GM21367 (cell line): ENCODE data around the gene TMEM26.
"Not testable (repeated sequence)": the region's sequence is repeated elsewhere in the genome, so short reads cannot be mapped to it uniquely, and the experiment has no call there.

Experiments used
- ATAC-seq: cut with Tn5 transposase; IDR thresholded peaks from one replicate; pipeline ENCODE4 v1.9.1; 2021; ENCODE audit not compliant: unreplicated experiment

Gene TMEM26

GRCh38 chr10:61406242-61406641 lies 46.9 kb downstream of the TMEM26 start:
- ATAC-seq: no peak

DNA sequence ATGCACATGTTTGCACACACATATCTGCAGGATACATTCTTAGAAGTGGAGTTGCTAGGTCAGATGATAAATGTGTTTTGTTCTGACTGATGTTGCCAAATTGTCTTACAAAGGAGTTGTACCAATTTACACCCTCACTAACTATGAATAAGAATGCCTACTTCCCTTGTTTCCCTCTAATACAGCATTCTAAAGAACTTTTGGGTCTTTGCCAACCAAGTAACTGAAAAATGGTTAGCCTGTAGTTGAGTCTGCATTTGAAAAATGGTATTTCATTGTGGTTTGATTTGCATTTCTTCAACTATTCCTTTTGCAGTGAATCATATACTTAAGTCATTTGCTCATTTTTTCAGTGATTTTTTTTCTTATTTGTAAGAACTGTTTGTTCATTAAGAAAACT lies 48.4 kb downstream of the TMEM26 start:
- no peak for ATAC-seq

GRCh38 chr10:61400524-61400923 lies 52.7 kb downstream of the TMEM26 start:
- no peak for ATAC-seq

DNA sequence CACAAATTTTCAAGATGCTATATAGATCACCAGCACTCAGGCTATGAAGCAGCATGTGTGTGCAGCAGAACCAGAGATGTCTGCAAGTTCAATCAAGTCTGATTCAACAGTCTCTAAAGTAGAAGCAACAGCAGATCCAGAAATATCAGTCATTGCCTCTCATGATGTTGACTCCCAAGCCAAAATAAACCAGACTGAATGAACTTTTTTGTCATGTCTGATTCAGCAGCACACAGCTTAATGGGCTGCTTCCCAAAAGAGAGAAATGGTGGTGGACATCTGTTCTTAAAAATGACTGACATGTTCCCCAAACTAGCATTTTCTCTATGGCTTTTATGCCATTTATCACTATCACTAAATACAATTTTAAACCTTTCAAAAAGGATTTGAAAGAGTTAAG lies 53.8 kb downstream of the TMEM26 start:
- no peak for ATAC-seq

DNA sequence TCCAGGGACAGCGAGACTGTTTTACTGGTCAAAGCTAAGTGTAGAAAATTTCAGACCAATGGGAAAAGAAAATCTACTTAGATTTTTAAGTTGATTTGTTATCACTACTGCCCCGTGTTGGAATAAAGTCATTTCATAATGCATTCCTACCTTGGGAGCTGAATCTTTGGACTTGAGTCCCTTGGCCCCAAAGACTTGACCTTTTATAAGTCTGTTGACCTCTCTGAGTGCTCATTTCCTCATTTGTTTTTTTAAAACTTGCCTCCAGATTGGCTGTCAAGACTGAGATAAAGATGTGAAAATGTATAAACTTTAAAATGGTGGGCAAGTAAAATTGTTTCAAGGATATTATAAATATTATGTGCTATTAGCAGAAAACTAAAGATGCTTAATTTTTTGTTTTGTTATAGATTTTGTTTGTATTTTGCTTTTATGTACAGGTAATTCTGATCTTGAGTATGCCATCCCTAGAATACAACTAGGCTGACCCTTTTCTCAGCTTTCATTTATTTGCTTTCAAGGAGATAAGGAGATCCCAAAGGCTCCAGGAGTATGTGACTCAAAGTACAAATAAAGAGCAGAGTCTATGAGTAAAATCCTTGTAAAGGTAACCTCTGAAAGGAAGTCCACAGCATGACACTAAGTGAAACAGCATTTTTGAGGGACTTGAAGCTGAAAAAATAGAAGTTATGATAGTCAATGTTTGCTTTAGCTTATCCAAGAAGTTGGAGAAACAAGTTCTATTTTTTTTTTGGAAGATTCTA lies 54.6 kb downstream of the TMEM26 start:
- ATAC-seq: no peak

DNA sequence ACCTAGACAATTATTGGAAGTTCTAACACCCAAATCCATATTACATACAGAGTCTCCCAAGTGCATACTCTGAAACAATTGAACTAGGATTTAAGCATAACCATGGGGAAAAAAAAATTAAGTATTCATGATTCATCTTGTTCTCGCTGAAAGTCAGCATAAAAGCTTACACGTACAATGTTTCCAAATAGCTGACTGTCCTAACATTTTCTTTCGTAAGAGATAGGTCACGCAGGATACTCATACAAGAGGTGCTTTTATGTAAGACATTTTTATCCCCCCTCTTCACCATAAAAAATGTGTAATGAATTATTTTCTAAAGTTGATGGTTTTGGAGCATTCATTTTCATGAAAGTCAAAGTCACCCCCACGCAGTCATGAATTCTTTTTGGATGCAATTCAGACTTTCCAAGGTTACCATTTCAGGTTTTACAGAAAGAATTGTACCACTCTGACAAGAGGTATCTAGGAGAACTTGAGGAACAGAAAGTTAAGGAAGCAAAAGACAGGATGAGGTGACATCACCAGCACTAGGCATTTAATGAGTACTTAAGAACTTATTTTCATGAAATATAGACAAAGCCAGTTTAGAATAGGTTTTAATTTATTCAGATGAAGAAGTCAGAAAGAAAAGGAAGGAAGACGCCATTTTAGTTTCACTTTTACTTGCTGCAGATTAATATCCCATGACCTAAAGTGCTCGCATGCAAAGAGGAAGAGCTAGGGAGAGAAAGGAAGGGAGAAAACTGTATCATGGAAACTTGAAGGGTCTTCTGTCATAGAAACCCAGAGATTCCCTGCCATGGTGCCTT lies 55.8 kb downstream of the TMEM26 start:
- peak; percentile 54 for ATAC-seq

- ATAC-seq: peak; percentile 20
Measured at GRCh38 chr10:61391281-61391680, 61.9 kb downstream of the TMEM26 start.

- ATAC-seq: peak; percentile 90
Measured at GRCh38 chr10:61390851-61391250, 62.3 kb downstream of the TMEM26 start.

DNA sequence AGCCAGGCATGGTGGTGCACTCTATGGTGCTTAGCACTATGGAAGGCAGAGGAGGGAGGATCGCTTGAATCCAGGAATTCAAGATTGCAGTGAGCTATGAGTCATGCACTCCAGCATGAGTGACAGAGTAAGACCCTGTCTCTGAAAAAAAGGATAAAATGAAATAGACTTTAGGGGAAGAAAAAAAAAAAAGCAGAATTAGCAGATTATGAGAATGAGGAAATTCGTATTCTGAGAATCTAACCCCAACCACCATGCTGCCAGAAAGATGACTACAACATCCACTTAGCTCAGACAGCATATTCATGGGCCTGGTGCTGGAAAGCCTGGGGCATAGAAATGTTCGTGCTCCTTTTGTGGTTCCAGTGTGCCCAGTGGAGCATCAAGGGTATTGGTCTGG lies 63.3 kb downstream of the TMEM26 start:
- no peak for ATAC-seq

GRCh38 chr10:61388986-61389385 lies 64.2 kb downstream of the TMEM26 start:
- ATAC-seq: not testable (repeated sequence)

DNA sequence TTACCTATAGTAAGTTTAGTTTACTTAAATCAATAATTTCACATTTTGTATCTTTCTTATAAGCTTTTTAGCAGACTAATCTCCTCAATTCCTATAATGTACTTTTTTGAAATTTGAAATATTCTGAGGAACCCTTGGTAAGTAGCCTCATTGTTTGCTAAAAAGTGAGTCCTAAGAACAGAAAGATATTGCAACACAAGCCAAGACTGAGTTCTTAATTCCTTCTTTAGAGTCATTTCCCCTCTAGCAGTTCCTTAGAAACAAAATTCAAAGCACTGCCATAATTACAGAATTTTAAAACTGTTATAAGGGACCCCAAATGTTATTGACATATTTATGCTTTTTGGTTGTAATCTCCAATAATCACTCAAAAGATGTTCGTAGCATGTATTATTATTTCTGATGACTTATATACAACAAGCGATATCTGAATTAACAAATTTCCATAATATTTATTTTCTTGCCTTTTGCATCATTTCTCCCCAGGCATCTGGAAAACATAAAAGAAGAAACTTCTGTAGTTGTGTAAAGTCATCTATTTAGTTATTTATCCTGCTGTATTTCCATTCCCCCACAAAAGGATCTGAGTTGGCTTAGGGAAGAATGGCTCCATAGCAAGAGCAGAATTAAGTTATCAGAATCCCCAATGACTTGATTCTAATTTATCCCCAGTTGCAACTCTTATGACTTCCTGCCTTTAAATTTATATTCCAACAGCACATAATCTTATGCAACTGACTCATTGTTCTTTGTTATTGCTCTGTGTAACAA lies 67.8 kb downstream of the TMEM26 start:
- ATAC-seq: no peak

DNA sequence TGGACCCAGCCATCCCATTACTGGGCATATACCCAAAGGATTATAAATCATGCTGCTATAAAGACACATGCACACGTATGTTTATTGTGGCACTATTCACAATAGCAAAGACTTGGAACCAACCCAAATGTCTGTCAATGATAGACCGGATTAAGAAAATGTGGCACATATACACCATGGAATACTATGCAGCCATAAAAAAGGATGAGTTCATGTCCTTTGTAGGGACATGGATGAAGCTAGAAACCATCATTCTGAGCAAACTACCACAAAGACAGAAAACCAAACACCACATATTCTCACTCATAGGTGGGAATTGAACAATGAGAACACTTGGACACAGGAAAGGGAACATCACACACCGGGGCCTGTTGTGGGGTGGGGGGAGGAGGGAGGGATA lies 72.0 kb downstream of the TMEM26 start:
- not testable (repeated sequence) for ATAC-seq

- ATAC-seq: no peak
Measured at GRCh38 chr10:61378865-61379264, 74.3 kb downstream of the TMEM26 start.

- ATAC-seq: no peak
Measured at GRCh38 chr10:61376908-61377368, 76.2 kb downstream of the TMEM26 start.

DNA sequence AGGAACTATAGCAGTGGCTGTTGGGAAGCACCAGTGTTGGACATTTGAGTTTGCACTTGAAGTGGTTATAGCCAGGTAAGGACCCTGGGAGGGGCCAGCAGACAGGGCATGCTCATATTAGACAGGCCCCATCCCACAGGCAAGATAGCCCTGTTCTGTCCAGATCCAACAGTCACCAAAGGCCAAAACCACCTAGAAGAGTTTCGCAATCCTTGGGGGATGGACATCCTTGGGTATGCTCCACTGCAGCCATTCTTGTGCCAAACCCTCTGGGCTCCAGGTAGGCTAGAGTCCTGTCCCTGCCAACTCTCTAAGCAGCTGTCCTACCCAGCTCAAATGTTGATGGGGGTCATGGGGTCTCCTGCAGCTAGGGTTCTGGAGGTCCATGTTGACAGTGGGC lies 76.8 kb downstream of the TMEM26 start:
- ATAC-seq: no peak

GRCh38 chr10:61366365-61366764 lies 86.8 kb downstream of the TMEM26 start:
- no peak for ATAC-seq

GRCh38 chr10:61364619-61365018 lies 88.6 kb downstream of the TMEM26 start:
- no peak for ATAC-seq

GRCh38 chr10:61363006-61363405 lies 90.2 kb downstream of the TMEM26 start:
- ATAC-seq: no peak

GRCh38 chr10:61359452-61359851 lies 93.7 kb downstream of the TMEM26 start:
- no peak for ATAC-seq

DNA sequence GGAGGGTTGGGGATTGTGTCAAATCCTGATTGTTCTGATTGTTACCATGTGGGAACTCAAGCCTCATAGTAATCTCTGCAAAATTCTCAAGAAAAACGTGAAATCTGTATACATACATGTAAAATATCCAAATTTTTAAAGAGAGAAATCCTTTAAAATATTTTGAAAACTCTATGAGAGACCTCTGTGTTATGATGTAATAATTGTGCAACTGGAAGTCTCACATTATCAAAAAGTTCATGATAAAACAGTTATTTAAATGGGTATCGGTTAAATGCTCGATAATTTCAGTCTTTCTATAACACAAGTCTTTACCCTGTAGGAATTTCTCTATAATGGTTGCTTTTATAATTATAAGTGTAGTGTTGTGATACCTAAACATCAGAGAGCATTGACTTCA lies 95.5 kb downstream of the TMEM26 start:
- no peak for ATAC-seq
